ENCODE results near the gene FRMD4A. TPM values are rescaled to one million over a fixed set of nuclear protein-coding genes. Genes with fewer than 3 reads are reported as not detected.

FRMD4A gene
- total RNA-seq, 4 donors from 2014 or later: 4.0 to 12.7 (median 5.6) TPM

- H3K27ac ChIP-seq: no peak overlapping the region
- no peaks in the 10 kb centered on the region for H3K36me3 ChIP-seq
- no peaks in the 10 kb centered on the region for H3K27me3 ChIP-seq
- in situ Hi-C loops (cut with MboI; ENCODE audit: low pct_ligation_motif_present in 1 of 4, low pct_unique_long_range_greater_than_20kb in 1 of 4, low sequenced_read_pairs in 3 of 4): no loop called here
- no peak for TF ChIP-seq CTCF (IDR thresholded peaks at IDR 0.05)
- TF ChIP-seq EP300 (IDR thresholded peaks at IDR 0.05; ENCODE audit: low read depth): no peak
- TF ChIP-seq POLR2A (IDR thresholded peaks at IDR 0.05): no peak
- no peak for TF ChIP-seq POLR2AphosphoS5 (IDR thresholded peaks at IDR 0.05)
- WGBS, 2 donors (ENCODE audit: low coverage in 1 of 2): 85 to 92% methylated on average over 4 of the region's 4 CpGs
- H3K9me3 ChIP-seq: no peaks in the 10 kb centered on the region
- no peaks in the 10 kb centered on the region for H3K4me1 ChIP-seq
- DNase-seq: no peak
- intact Hi-C loops (cut with DNase I; ENCODE audit: low total_unique reads): no loop called here
- H3K4me3 ChIP-seq: no peak overlapping the region
Measured at GRCh38 chr10:13908475-13908874, 422.2 kb downstream of the FRMD4A start.

- intact Hi-C loops (cut with DNase I; ENCODE audit: low total_unique reads): no loop called here
- 64% methylated on average over 6 of the region's 6 CpGs; no CpG with 5 or more reads in 1 of the 2 donors for WGBS, 2 donors (ENCODE audit: low coverage in 1 of 2)
- no peaks in the 10 kb centered on the region for H3K4me1 ChIP-seq
- no peaks in the 10 kb centered on the region for H3K9me3 ChIP-seq
- H3K27ac ChIP-seq: no peak overlapping the region
- in situ Hi-C loops (cut with MboI; ENCODE audit: low pct_ligation_motif_present in 1 of 4, low pct_unique_long_range_greater_than_20kb in 1 of 4, low sequenced_read_pairs in 3 of 4): no loop called here
- H3K27me3 ChIP-seq: no peaks in the 10 kb centered on the region
- DNase-seq: no peak
- no peaks in the 10 kb centered on the region for H3K36me3 ChIP-seq
- H3K4me3 ChIP-seq: no peak overlapping the region
- TF ChIP-seq POLR2AphosphoS5 (IDR thresholded peaks at IDR 0.05) (no peak), CTCF (IDR thresholded peaks at IDR 0.05) (no peak), EP300 (IDR thresholded peaks at IDR 0.05; ENCODE audit: low read depth) (no peak), POLR2A (IDR thresholded peaks at IDR 0.05) (no peak)
Measured at GRCh38 chr10:13907570-13907969, 423.2 kb downstream of the FRMD4A start.

GRCh38 chr10:13905281-13905680, 425.4 kb downstream of the FRMD4A start:
- Histone ChIP-seq H3K9me3 (no peaks in the 10 kb centered on the region), H3K36me3 (no peaks in the 10 kb centered on the region), H3K4me1 (no peaks in the 10 kb centered on the region), H3K4me3 (no peak overlapping the region), H3K27me3 (no peaks in the 10 kb centered on the region), H3K27ac (no peak overlapping the region)
- intact Hi-C loops (cut with DNase I; ENCODE audit: low total_unique reads) (no loop called here), in situ Hi-C loops (cut with MboI; ENCODE audit: low pct_ligation_motif_present in 1 of 4, low pct_unique_long_range_greater_than_20kb in 1 of 4, low sequenced_read_pairs in 3 of 4) (no loop called here)
- TF ChIP-seq CTCF (IDR thresholded peaks at IDR 0.05) (no peak), POLR2A (IDR thresholded peaks at IDR 0.05) (no peak), EP300 (IDR thresholded peaks at IDR 0.05; ENCODE audit: low read depth) (no peak), POLR2AphosphoS5 (IDR thresholded peaks at IDR 0.05) (no peak)
- 87 to 94% methylated on average over 1 of the region's 1 CpG for WGBS, 2 donors (ENCODE audit: low coverage in 1 of 2)
- DNase-seq: no peak

- DNase-seq: no peak
- 66 to 77% methylated on average over 12 to 16 of the region's 16 CpGs for whole genome bisulfite sequencing, 2 donors (ENCODE audit: low coverage in 1 of 2)
- no peak overlapping the region for H3K27ac ChIP-seq
Measured at GRCh38 chr10:13904064-13904463, 426.7 kb downstream of the FRMD4A start.

More at GRCh38 chr10:13904064-13904463, 426.7 kb downstream of the FRMD4A start:
- TF ChIP-seq CTCF (IDR thresholded peaks at IDR 0.05): no peak
- TF ChIP-seq POLR2A (IDR thresholded peaks at IDR 0.05): no peak
- no peak for TF ChIP-seq POLR2AphosphoS5 (IDR thresholded peaks at IDR 0.05)
- no peak for TF ChIP-seq EP300 (IDR thresholded peaks at IDR 0.05; ENCODE audit: low read depth)
- intact Hi-C loops (cut with DNase I; ENCODE audit: low total_unique reads): no loop called here
- Histone ChIP-seq H3K27me3 (no peaks in the 10 kb centered on the region), H3K36me3 (no peaks in the 10 kb centered on the region), H3K4me3 (no peak overlapping the region), H3K4me1 (no peaks in the 10 kb centered on the region), H3K9me3 (no peaks in the 10 kb centered on the region)
- in situ Hi-C loops (cut with MboI; ENCODE audit: low pct_ligation_motif_present in 1 of 4, low pct_unique_long_range_greater_than_20kb in 1 of 4, low sequenced_read_pairs in 3 of 4): no loop called here
